ENCODE data around the gene SPATA3.

SPATA3 gene

DNA sequence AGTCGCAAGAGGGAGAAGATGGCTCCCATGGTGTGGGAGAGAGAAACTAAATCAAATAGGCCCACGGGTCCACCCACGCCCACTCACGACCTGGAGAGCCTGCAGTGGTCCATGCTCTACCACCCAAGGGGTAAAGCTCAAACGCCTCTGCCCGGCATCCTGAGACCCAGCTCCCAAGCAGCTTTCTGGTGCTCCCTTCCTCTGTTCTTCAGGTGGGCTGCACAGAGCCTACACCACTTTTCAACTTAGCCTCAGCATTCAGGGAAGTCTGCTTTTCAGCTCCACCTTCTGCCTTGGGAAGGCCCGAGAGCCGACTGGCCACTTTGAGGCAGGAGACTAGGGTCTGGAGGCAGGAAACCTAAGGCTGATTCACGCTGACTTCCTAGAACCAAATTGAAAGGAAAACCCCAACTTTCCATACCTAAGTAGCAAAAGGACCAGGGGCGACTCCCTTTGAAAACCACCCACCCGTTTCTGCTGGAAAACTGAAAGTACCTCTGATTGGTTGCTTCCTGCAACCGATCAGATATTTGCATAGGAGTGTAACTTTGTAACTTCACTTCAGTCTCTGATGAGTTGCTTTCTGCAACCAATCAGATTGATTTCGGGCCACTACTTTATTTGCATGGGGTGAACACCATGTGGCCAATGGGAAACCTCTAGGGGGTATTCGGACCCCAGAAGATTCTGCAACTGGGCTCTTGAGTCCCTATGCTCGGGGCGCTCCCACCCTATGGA is 26.8 kb upstream of the SPATA3 start:
- DNase-seq = no peak

GRCh38 chr2:230969659-230970015 is 26.3 kb upstream of the SPATA3 start:
- DNase-seq = no peak

GRCh38 chr2:230972046-230972445 is 23.9 kb upstream of the SPATA3 start:
- no peak for DNase-seq

DNA sequence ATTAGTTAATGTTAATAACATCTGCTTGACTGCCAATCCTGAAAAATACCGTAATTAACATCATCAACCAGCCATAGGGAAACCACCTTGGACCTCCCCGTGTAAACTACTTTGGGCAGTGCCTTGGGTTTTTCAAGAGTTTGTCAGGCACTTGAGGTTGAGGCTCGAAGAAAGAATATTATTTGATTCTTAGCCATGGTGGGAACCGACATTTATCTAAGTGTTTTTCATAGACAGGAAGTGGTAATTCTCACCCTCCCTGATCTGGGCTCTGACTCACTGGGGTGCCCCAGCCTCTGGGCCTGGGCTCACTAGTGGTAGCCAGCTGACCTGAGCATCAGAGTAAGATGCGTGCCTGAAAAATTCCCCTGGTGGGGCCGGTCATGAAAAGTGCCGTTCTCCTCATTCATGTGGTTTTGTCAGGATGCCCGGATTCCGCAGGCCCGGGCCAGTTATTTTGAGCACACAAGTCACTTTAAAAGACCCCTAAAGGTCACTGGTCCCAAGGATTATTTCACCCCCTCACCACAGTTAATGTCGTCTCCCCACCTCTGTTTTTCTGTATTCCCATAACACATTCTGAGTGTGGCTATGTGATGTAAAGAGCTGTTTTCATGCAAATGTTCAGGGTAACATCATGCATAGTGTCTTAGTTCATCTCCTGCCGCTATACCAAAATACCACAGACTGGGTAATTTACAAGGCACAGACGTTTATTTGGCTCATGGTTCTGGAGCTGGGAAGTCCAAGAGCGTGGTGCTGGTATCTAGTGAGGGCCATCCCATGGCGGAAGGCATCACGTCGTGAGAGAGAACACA is 21.6 kb upstream of the SPATA3 start:
- DNase-seq = peak; percentile 75

DNA sequence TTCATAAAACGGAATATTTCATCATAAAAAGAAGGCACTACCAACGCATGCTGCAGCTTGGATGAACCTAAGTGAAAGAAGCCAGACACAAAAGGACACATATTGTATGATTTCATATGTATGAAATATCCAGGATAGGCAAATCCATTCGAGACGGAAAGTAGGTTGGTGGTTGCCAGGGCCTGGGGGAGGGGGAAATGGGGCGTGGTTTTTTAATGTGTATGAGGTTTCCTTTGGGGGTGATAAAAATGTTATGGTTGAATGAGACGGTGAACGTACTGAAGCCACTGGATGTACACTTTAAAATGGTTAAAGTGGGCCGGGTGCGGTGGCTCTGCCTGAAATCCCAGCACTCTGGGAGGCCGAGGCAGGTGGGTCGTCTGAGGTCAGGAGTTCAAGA is 20.0 kb upstream of the SPATA3 start:
- no peak for DNase-seq

- no peak for DNase-seq
Measured at GRCh38 chr2:230976671-230977171, 19.2 kb upstream of the SPATA3 start.

DNA sequence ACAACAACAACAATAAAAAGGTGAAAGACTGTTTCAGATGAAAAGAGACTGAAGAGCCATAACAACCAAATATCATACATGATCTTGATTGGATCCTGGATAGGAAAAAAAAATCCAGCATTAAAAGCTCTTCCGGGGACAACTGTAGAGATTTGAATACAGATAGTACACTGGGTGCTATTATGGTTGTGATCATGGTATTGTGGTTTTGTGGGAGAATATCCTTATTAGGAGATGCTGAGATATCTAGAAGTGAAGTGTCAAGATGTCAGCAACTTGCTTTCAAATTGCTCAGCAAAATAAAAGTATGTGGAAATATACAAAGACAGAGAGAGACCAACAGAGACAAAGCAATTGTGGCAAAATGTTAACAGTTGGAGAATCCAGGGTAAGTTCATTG is 15.5 kb upstream of the SPATA3 start:
- DNase-seq = no peak

DNA sequence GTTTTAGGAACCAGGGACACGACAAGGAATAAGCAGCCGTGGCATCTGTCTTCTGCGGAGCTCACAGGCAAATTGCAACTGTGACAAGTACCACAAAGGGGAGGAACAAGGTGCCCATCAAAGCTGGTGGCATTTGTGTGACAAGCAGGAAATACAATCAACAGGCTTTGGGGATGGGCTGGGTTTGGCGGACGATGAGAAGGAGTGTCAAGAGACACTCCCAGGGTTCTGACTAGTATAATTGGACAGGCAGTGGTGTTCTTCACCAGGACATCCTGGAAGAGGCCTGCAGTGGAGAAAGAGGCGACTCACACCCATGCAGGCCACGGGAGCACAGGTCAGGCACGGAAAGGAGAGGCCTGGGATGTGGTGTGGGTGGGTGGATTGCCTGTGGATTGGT is 14.2 kb upstream of the SPATA3 start:
- DNase-seq = peak; percentile 50

DNA sequence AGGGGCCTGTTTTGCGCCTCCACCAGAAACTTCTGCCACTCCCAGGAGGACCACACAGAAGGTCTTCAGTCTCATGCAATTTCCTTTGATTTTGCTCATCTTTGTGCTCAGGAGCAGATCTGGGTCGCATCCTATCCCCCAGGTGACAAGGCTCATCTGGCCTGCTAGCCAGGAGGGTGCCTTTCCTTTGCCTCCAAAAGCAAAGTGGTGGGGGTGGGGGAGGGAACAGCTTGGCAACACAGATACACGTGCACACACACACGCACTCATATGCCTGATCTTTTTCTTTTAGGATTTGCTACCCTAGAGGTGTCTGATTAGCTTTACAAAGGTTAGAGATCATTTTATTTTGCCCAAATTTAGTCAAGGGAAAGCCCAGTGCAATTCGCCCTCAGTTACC is 13.8 kb upstream of the SPATA3 start:
- no peak for DNase-seq

DNA sequence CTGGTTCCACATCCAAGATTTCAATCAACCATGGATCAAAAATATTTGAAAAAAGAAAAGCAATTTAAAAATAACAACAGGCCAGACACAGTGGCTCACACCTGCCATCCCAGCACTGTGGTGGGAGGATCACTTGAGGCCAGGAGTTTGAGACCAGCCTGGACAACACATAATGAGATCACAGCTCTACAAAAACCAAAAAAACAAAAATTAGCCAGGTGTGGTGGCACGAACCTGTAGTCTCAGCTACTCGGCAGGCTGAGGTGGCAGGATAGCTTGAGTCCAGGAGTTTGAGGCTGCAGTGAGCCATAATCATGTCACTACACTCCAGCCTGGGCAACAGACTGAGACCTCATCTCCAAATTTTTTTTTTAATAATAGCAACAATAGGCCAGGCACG is 13.4 kb upstream of the SPATA3 start:
- DNase-seq = no peak

DNA sequence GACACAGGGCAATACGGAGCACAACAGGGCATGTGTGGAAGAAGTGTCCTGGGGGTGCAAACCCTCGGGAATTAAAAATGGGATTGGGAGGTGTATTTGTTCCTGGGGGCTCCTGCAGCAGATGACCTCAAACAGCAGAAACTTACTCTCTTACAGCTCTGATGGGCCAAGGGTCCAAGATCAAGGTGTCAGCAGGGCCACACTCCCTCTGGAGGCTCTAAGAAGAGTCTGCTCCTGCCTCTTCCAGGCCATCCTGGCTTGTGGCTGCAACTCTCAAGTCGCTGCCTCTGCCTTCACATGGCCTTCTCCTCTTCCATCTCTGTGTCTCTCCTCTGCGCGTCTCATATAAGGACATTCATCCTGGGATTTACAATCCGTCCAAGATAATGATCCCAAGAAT is 12.4 kb upstream of the SPATA3 start:
- no peak for DNase-seq

DNA sequence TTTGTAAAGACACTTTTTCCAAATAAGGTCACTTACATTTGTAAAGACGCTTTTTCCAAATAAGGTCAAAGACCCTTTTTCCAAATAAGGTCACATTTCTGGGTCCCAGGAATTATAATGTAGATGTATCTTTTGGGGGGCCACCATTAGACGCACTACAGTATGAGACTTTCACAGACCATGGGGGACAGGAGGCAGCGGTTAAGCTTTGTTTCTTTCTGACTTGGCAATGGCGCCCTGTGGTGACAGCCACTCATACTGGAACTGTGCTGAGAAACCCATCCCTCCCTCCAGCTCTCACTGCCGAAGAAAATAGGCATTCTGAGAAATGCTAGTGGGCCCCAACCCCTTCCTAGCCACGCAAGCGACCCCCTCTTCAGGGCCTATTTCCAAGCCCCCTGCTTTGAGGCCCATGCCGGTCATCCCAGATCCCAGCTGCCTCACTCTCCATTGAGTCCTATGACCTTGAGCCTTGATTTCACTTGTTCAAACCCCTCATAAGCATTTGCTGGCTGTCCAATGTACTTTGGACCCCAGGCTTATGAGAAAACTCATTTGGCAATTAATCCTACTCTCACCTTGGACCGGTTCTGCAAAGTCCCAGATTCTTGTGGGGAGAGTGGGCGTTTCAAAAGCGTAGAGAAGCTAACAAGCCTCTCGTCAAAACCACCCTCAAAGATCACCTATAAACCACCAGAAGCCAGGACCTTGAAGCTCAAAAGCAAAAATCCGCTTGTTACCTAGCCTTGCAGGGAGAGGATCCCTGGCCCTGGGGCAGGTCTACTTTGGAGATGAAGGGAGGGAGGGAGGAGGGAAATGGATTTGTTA is 11.3 kb upstream of the SPATA3 start:
- no peak for DNase-seq

DNA sequence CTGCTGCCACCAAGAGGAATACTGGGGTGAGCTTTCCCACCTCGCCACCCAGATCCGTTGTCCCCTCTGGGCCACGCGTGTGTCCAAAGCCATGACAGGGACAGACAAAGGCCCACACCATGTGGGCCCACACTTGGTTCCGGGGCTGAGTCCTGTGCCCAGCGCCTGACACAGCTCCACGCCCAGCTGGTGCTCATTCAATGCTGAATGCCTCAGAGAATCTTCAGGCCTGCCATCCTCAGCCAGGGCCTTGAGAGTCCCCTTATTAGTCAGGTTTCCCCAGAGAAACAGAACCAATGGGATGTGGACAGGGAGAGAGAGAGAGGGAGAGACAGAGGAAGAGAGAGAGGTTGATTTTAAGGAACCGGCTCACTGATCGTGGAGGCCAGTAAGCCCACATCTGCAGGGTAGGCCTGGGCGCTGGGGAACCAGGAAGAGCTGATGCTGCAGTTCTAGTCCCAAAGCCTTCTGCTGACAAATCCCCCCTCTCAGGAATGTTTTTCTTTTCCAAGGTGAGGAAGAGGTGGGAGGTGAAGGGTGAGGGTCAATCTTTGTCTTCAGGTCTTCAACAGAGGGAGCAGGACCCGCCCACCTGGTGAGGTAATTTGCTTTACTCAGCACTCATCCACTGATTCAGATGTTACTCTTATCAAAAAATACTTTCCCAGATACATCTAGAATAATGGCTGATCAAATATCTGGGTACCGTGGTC is 10.2 kb upstream of the SPATA3 start:
- no peak for DNase-seq

DNA sequence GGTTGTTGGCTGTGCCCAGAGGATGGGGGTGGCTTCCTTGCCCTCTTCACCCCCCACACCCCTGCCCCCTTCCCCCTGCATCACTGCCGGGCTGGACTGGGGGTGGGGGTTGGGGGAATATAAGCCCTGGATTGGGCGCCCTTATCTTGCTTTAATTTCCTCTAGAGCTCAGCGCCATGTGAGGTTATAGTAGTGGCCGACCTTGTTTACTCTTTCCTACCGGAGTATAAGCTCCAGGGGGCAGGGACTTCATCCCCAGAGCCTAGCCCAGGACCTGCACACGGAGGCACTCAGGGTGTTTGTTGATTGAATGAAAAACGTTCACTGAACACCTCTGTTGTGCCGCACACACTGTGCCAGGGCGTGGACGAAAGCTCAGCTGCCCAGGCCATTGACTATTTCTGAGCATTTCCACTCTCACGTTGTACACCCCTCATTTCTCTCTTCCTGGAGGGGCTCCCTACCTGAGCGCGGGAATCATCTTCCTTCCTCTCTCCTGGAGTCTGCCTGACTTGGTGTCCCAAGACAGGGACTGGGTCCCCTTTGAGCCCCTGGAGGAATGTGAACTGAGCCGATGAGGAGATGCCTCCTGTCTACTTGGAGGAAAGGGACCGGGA is 9.3 kb upstream of the SPATA3 start:
- DNase-seq = no peak

- DNase-seq = peak; percentile 83
Measured at GRCh38 chr2:230987137-230988020, 8.5 kb upstream of the SPATA3 start.

GRCh38 chr2:230989731-230990130 is 6.2 kb upstream of the SPATA3 start:
- DNase-seq = no peak

DNA sequence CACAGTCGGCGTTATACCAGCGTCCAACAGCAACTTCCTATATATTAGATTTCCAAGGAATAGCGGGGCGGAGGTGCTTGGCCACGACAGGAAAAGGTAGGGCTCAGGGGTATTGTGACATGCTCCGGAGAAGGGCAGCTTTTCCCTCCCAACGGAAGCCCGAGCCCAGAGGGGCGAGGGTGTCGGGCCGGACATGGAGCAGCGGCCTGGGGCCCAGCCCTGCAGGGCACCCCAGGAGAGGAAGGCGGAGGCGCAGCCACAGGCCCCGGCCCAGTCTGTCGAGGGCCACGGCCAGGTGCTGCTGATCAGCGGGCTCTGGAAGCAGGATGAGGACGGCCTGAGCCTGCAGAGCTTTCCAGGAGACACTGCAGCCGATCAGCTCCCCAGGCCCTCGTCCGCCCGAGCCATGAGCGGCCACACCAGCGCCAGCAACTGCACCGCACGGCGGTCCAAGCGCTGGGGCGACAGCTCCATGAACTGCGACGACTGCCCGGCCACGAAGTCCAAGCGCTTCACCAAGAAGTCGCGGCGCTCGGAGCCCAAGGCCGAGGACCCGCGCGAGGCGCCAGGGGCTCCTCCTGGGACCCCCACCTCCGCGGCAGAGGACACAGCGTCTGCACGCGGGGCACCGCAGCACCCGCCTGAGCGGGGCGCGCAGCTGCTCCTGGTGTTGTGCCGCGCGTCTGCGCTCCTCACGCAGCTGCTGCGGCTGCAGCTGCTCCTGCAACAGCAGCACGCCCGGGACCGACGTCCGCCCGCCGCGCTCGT is 5.6 kb upstream of the SPATA3 start:
- DNase-seq = no peak

DNA sequence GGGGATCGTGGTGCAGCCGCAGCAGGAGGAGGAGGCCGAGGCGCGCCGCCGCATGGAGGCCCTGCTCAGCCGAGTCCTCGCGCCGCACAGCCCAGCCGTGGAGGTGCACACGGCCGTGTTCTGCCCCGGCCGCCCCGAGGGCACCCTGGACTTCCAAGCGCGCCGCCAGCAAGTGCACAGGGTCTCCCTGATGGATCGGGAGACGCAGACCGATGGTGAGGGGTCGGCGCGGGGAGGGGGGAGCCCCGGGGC is 5.1 kb upstream of the SPATA3 start:
- no peak for DNase-seq

GRCh38 chr2:230991598-230991997 is 4.3 kb upstream of the SPATA3 start:
- no peak for DNase-seq

- no peak for DNase-seq
Measured at GRCh38 chr2:230996661-230997060, 740 bp downstream of the SPATA3 start.

DNA sequence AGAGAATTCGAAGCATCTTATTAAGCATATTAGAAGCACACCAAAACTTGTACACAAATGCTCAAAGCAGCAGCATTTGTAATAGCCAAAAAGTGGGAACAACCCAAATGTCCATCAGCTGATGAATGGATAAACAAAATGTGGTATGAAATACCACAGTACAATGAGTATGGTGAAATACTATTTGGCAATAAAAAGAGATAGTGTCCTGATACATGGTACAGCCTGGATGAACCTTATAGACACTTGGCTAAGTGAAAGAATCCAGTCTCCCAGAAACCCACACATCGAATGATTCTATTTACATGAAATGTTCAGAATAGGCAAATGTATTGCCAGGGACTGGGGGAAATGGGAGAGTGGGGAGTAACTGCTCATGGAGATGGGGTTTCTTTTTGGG is 3.0 kb downstream of the SPATA3 start:
- no peak for DNase-seq

Measured in CD4-positive, alpha-beta T cell treated with Interleukin-6 for 4 hours (primary cell).